ENCODE results near the gene HDAC6.
"Not testable (repeated sequence)": the region's sequence is repeated elsewhere in the genome, so short reads cannot be mapped to it uniquely, and the experiment has no call there.

Gene HDAC6

DNA sequence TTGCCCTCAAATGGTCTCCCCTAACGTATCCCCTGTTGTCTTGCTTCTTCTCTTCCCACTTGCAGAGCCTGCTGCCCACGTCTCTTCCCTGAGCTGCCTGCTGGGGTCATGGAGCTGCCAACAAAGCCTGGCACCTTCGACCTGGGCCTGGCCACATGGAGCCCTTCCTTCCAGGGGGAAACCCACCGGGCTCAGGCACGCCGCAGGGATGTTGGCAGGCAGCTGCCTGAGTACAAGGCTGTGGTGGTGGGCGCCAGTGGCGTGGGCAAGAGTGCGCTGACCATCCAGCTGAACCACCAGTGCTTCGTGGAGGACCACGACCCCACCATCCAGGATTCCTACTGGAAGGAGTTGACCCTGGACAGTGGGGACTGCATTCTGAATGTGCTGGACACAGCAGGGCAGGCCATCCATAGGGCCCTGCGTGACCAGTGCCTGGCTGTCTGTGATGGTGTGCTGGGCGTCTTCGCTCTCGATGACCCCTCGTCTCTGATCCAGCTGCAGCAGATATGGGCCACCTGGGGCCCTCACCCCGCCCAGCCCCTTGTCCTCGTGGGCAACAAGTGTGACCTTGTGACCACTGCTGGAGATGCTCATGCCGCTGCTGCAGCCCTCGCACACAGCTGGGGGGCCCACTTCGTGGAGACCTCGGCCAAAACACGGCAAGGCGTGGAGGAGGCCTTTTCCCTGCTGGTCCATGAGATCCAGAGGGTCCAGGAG is 27.3 kb downstream of the HDAC6 start:
- Histone ChIP-seq H3K4me3 (ENCODE audit: low read depth in 1 of 2, low read length in 2 of 2) (no peak overlapping the region), H3K27me3 (ENCODE audit: low read depth, low read length) (no peaks in the 10 kb centered on the region), H3K9me3 (ENCODE audit: control insufficient read depth in 1 of 2, low read length in 2 of 2) (no peaks in the 10 kb centered on the region)

GRCh38 chrX:48831136-48831908 is 29.5 kb downstream of the HDAC6 start:
- H3K4me3 ChIP-seq (ENCODE audit: low read depth in 1 of 2, low read length in 2 of 2) = no peak overlapping the region
- no peaks in the 10 kb centered on the region for H3K27me3 ChIP-seq (ENCODE audit: low read depth, low read length)
- H3K4me1 ChIP-seq (ENCODE audit: control insufficient read depth in 1 of 2, insufficient read depth in 2 of 2, low read length in 2 of 2) = no peaks in the 10 kb centered on the region
- H3K9me3 ChIP-seq (ENCODE audit: control insufficient read depth in 1 of 2, low read length in 2 of 2) = no peaks in the 10 kb centered on the region
- no peaks in the 10 kb centered on the region for H3K36me3 ChIP-seq (ENCODE audit: control insufficient read depth in 1 of 2, insufficient read depth in 2 of 2, low read length in 2 of 2)
- H3K27ac ChIP-seq (ENCODE audit: low read length) = no peak overlapping the region

More for the DNA sequence above, 27.3 kb downstream of the HDAC6 start:
- Histone ChIP-seq H3K4me1 (ENCODE audit: control insufficient read depth in 1 of 2, insufficient read depth in 2 of 2, low read length in 2 of 2) (no peaks in the 10 kb centered on the region), H3K36me3 (ENCODE audit: control insufficient read depth in 1 of 2, insufficient read depth in 2 of 2, low read length in 2 of 2) (peaks cover 3 to 10% of the 10 kb centered on the region in 2 donors), H3K27ac (ENCODE audit: low read length) (no peak overlapping the region)

- Histone ChIP-seq H3K9me3 (ENCODE audit: control insufficient read depth in 1 of 2, low read length in 2 of 2) (no peaks in the 10 kb centered on the region), H3K4me1 (ENCODE audit: control insufficient read depth in 1 of 2, insufficient read depth in 2 of 2, low read length in 2 of 2) (no peaks in the 10 kb centered on the region), H3K27ac (ENCODE audit: low read length) (no peak overlapping the region), H3K36me3 (ENCODE audit: control insufficient read depth in 1 of 2, insufficient read depth in 2 of 2, low read length in 2 of 2) (no peaks in the 10 kb centered on the region), H3K4me3 (ENCODE audit: low read depth in 1 of 2, low read length in 2 of 2) (no peak overlapping the region), H3K27me3 (ENCODE audit: low read depth, low read length) (no peaks in the 10 kb centered on the region)
These were observed 30.0 kb downstream of the HDAC6 start for GRCh38 chrX:48831909-48832291.

DNA sequence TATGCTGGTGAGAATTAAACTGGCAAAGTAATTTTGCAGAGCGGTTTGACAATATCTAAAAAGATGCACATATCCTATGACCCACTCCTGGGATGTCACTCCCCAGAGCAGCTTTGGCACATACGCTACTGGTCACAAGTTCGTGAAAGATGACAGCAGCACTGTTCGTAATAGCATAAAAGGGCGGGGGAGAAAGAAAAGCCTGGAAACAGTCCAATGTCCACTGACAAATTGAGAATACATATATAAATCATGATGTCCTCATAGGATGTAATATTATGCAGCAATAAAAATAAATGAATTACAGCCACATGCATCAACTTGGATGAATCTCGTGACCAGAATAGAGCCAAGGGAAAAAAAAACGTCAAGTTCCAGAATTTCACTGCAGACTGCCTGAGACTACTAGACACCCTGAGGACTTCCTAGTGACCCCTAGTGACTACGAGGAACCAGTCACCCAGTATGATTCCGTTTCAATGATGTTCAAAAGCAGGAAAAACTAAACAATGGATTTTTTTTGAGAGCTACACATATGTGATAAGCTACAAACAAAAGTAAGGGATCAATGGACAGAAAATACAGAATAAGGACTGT is 31.8 kb downstream of the HDAC6 start:
- Histone ChIP-seq H3K36me3 (ENCODE audit: control insufficient read depth in 1 of 2, insufficient read depth in 2 of 2, low read length in 2 of 2) (no peaks in the 10 kb centered on the region), H3K4me3 (ENCODE audit: low read depth in 1 of 2, low read length in 2 of 2) (no peak overlapping the region), H3K27me3 (ENCODE audit: low read depth, low read length) (no peaks in the 10 kb centered on the region), H3K9me3 (ENCODE audit: control insufficient read depth in 1 of 2, low read length in 2 of 2) (no peaks in the 10 kb centered on the region), H3K27ac (ENCODE audit: low read length) (no peak overlapping the region), H3K4me1 (ENCODE audit: control insufficient read depth in 1 of 2, insufficient read depth in 2 of 2, low read length in 2 of 2) (no peaks in the 10 kb centered on the region)

DNA sequence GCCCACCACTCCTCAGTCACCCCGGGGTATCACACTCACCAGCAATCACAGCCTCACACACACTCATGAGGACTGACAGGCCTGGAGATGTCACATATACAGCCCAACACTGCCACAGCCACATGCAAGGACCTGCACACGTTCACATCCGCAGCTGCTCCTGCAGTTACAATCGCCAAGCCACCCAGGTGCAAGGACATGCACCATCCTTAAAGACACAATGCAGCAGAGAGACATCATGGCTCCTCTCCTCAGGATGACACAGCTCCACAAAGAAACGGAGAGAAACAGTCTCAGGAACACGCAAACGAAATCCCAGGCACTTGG is 32.5 kb downstream of the HDAC6 start:
- Histone ChIP-seq H3K27me3 (ENCODE audit: low read depth, low read length) (no peaks in the 10 kb centered on the region), H3K9me3 (ENCODE audit: control insufficient read depth in 1 of 2, low read length in 2 of 2) (no peaks in the 10 kb centered on the region), H3K4me1 (ENCODE audit: control insufficient read depth in 1 of 2, insufficient read depth in 2 of 2, low read length in 2 of 2) (no peaks in the 10 kb centered on the region), H3K4me3 (ENCODE audit: low read depth in 1 of 2, low read length in 2 of 2) (peak overlapping the region in 1 of 2 donors; percentile 37), H3K27ac (ENCODE audit: low read length) (no peak overlapping the region), H3K36me3 (ENCODE audit: control insufficient read depth in 1 of 2, insufficient read depth in 2 of 2, low read length in 2 of 2) (no peaks in the 10 kb centered on the region)

DNA sequence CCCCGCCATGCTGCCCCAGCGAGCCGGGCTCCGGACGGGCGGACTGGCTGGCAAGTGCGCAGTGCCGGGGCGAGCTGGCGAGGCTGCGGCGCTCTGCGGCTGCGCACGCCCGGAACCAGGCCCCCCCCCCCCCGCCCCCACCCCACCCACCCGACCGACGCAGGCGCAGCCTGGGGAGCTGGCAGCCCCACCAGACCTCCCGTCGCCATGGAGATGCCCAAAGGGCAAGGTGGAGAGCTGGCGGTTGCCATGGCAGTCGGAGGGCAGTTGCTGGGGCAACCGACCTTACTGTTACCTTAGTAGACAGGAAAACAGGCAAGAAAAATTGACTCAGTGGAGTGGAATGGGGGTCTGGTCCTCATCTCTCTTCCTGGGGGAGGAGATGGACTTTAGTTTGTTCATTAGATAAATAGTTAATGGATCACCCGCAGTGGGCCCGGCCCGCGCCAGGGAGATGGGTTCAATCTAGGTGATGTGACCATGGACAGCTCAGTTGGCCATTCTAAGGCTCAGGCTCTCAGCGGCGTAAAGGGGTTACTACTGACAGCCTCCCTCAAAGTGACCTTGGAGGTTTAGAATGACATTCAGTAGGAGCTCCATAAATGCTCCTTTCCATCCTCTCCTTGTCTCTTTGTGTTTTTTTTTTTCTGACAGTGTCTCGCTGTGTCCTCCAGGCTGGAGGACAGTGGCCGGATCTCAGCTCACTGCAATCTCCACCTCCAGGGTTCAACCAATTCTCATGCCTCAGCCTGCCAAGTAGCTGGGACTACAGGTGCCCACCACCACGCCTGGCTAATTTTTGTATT is 33.9 kb downstream of the HDAC6 start, which contains the start of gene PCSK1N:
Gene PCSK1N (minus strand): TSS at position 87 of the 806 bp plus-strand sequence. CDS start 78 bp downstream, at position 9.
- H3K27me3 ChIP-seq (ENCODE audit: low read depth, low read length) = no peaks in the 10 kb centered on the region
- no peaks in the 10 kb centered on the region for H3K36me3 ChIP-seq (ENCODE audit: control insufficient read depth in 1 of 2, insufficient read depth in 2 of 2, low read length in 2 of 2)
- no peaks in the 10 kb centered on the region for H3K9me3 ChIP-seq (ENCODE audit: control insufficient read depth in 1 of 2, low read length in 2 of 2)
- H3K4me3 ChIP-seq (ENCODE audit: low read depth in 1 of 2, low read length in 2 of 2) = peak within 1 kb of the TSS; percentile 35 to 37
- H3K4me1 ChIP-seq (ENCODE audit: control insufficient read depth in 1 of 2, insufficient read depth in 2 of 2, low read length in 2 of 2) = no peaks in the 10 kb centered on the region
- H3K27ac ChIP-seq (ENCODE audit: low read length) = no peak within 1 kb of the TSS

GRCh38 chrX:48839686-48840085 is 37.8 kb downstream of the HDAC6 start:
- Histone ChIP-seq H3K27me3 (ENCODE audit: low read depth, low read length) (no peaks in the 10 kb centered on the region), H3K9me3 (ENCODE audit: control insufficient read depth in 1 of 2, low read length in 2 of 2) (no peaks in the 10 kb centered on the region), H3K4me1 (ENCODE audit: control insufficient read depth in 1 of 2, insufficient read depth in 2 of 2, low read length in 2 of 2) (no peaks in the 10 kb centered on the region), H3K27ac (ENCODE audit: low read length) (no peak overlapping the region), H3K4me3 (ENCODE audit: low read depth in 1 of 2, low read length in 2 of 2) (no peak overlapping the region), H3K36me3 (ENCODE audit: control insufficient read depth in 1 of 2, insufficient read depth in 2 of 2, low read length in 2 of 2) (no peaks in the 10 kb centered on the region)

GRCh38 chrX:48848847-48849246 is 47.0 kb downstream of the HDAC6 start:
- Histone ChIP-seq H3K4me3 (ENCODE audit: low read depth in 1 of 2, low read length in 2 of 2) (no peak overlapping the region), H3K27ac (ENCODE audit: low read length) (no peak overlapping the region), H3K36me3 (ENCODE audit: control insufficient read depth in 1 of 2, insufficient read depth in 2 of 2, low read length in 2 of 2) (no peaks in the 10 kb centered on the region), H3K27me3 (ENCODE audit: low read depth, low read length) (no peaks in the 10 kb centered on the region), H3K9me3 (ENCODE audit: control insufficient read depth in 1 of 2, low read length in 2 of 2) (no peaks in the 10 kb centered on the region), H3K4me1 (ENCODE audit: control insufficient read depth in 1 of 2, insufficient read depth in 2 of 2, low read length in 2 of 2) (no peaks in the 10 kb centered on the region)

GRCh38 chrX:48852857-48853256 is 51.0 kb downstream of the HDAC6 start:
- H3K27me3 ChIP-seq (ENCODE audit: low read depth, low read length) = no peaks in the 10 kb centered on the region
- H3K9me3 ChIP-seq (ENCODE audit: control insufficient read depth in 1 of 2, low read length in 2 of 2) = no peaks in the 10 kb centered on the region
- no peak overlapping the region for H3K27ac ChIP-seq (ENCODE audit: low read length)
- no peaks in the 10 kb centered on the region for H3K4me1 ChIP-seq (ENCODE audit: control insufficient read depth in 1 of 2, insufficient read depth in 2 of 2, low read length in 2 of 2)
- H3K4me3 ChIP-seq (ENCODE audit: low read depth in 1 of 2, low read length in 2 of 2) = no peak overlapping the region
- no peaks in the 10 kb centered on the region for H3K36me3 ChIP-seq (ENCODE audit: control insufficient read depth in 1 of 2, insufficient read depth in 2 of 2, low read length in 2 of 2)

DNA sequence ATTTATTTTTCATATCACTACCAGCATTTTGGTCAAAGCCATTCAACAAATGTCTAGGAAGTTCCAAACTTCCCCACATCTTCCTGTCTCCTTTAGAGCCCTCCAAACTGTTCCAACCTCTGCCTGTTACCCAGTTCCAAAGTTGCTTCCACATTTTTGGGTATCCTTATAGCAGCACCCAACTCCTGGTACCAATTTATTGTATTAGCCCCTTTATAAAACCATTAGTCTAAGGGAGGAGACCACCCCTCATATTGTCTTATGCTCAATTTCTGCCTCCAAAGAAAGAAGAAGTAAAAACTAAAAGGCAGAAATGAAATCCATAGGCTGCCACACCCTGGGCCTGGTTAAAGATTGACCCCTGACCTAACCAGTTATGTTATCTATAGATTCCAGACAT is 51.6 kb downstream of the HDAC6 start:
- H3K36me3 ChIP-seq (ENCODE audit: control insufficient read depth in 1 of 2, insufficient read depth in 2 of 2, low read length in 2 of 2); H3K4me1 ChIP-seq (ENCODE audit: control insufficient read depth in 1 of 2, insufficient read depth in 2 of 2, low read length in 2 of 2); H3K9me3 ChIP-seq (ENCODE audit: control insufficient read depth in 1 of 2, low read length in 2 of 2); H3K27ac ChIP-seq (ENCODE audit: low read length); H3K4me3 ChIP-seq (ENCODE audit: low read depth in 1 of 2, low read length in 2 of 2); H3K27me3 ChIP-seq (ENCODE audit: low read depth, low read length): not testable (repeated sequence)

Data from muscle layer of duodenum (tissue), 2 donors.